Esophagus muscularis mucosa (tissue), 4 donors: Measurements from ENCODE around the gene KCTD14. TPM values are rescaled to one million over a fixed set of nuclear protein-coding genes. Genes with fewer than 3 reads are reported as not detected.
A peak's percentile ranks its signal among the peaks of the same experiment; 100 is the strongest.
"Not testable (repeated sequence)": the region's sequence is repeated elsewhere in the genome, so short reads cannot be mapped to it uniquely, and the experiment has no call there.

Experiments used
- DNase-seq: peaks from one replicate; pipeline ENCODE4 v3.0.0-alpha.2; 2017; ENCODE audit errors: extremely low spot score
- H3K27ac ChIP-seq, 4 donors: fragments of 200-600 bp; sonication (generic); replicated peaks in 1 of 4; 1 replicate in 3 of 4; 2 replicates in 1 of 4; pipeline ENCODE4 v1.5.1; 2016 to 2019; ENCODE audit warnings: mild to moderate bottlenecking in 1 of 4
- H3K27me3 ChIP-seq, 4 donors: fragments of 200-600 bp; sonication (generic); one replicate each; pipeline versions ENCODE4 v1.5.1 to v1.6.0; 2016 to 2019
- H3K36me3 ChIP-seq, 4 donors: fragments of 200-600 bp; sonication (generic); one replicate each; pipeline ENCODE4 v1.5.1; 2016 to 2019
- H3K4me1 ChIP-seq, 4 donors: fragments of 200-600 bp; sonication (generic); one replicate each; pipeline ENCODE4 v1.5.1; 2016 to 2019
- H3K4me3 ChIP-seq, 4 donors: fragments of 200-600 bp; sonication (generic); 1 replicate in 2 of 4; 2 replicates in 2 of 4; pipeline ENCODE4 v1.5.1; 2016 to 2019; ENCODE audit warnings: mild to moderate bottlenecking in 4 of 4, moderate library complexity in 1 of 4
- H3K9me3 ChIP-seq, 4 donors: fragments of 200-600 bp; sonication (generic); 1 replicate in 3 of 4; 2 replicates in 1 of 4; pipeline ENCODE4 v1.5.1; 2016 to 2019
- CTCF ChIP-seq, 3 experiments: fragments of 200-600 bp in 2 of 3; fragments of 450-650 bp in 1 of 3; sonication (generic) in 2 of 3; IDR thresholded peaks; one replicate each; pipeline ENCODE4 v1.5.1; 2017 to 2019; ENCODE audit warnings: antibody characterized with exemption in 3 of 3, mild to moderate bottlenecking in 2 of 3, moderate library complexity in 1 of 3
- EP300 ChIP-seq: sonication (generic); formaldehyde crosslinking; IDR thresholded peaks from one replicate; pipeline ENCODE4 v1.6.1; 2017; ENCODE audit warnings: antibody characterized with exemption
- POLR2A ChIP-seq: fragments of 450-650 bp; IDR thresholded peaks from one replicate; pipeline ENCODE4 v1.6.1; 2017; ENCODE audit warnings: antibody characterized with exemption, moderate library complexity, mild to moderate bottlenecking, low read depth
- POLR2AphosphoS5 ChIP-seq, 2 donors: sonication (generic); formaldehyde crosslinking; IDR thresholded peaks; one replicate each; pipeline ENCODE4 v1.6.1; 2017; ENCODE audit warnings: antibody characterized with exemption in 2 of 2
- WGBS: methylation state at CpG from one replicate; pipeline ENCODE4 v1.1.5; 2018; 5-methylcytosine and 5-hydroxymethylcytosine counted together
- intact Hi-C: fragments of 100-400 bp; cut with DNase I; formaldehyde crosslinking; loops from one replicate; pipeline ENCODE4 v1.15.1; 2023
- total RNA-seq, 4 donors: library from RNA; depleted of rRNA; stranded (reverse); fragments of >200 nt; gene quantifications; one replicate each; pipeline versions ENCODE4 v1.1.0 to v1.2.1, GENCODE V29; 2016

Gene KCTD14
- total RNA-seq, 4 donors from 2014 or later: 0.83 to 2.6 (median 1.3) TPM

GRCh38 chr11:77999446-78000030 is 23.5 kb downstream of the KCTD14 start:
- H3K9me3 ChIP-seq: no peaks in the 10 kb centered on the region
- no peak for DNase-seq
- H3K27me3 ChIP-seq: no peaks in the 10 kb centered on the region
- WGBS: 100% methylated on average over 1 of the region's 1 CpG
- H3K36me3 ChIP-seq: no peaks in the 10 kb centered on the region
- no peak overlapping the region for H3K27ac ChIP-seq
- TF ChIP-seq POLR2A: no peak
- TF ChIP-seq EP300: no peak
- no peak for TF ChIP-seq CTCF (IDR thresholded peaks at IDR 0.05)
- TF ChIP-seq POLR2AphosphoS5 (IDR thresholded peaks at IDR 0.05): no peak
- intact Hi-C loops: loop anchor here (10.0 kb wide), 1 partner anchor 175 kb away; the partner anchor contains the start of genes AAMDC and RSF1
- H3K4me1 ChIP-seq: peaks cover 3 to 7% (median 6%) of the 10 kb centered on the region in 4 donors
- no peak overlapping the region for H3K4me3 ChIP-seq

- intact Hi-C loops: loop anchor here (2.0 to 10.0 kb wide), 2 partner anchors 52 to 170 kb away; partner anchors contain the start of genes AAMDC and RSF1
- Histone ChIP-seq H3K4me3 (peak within 1 kb of the TSS; percentile 59 to 78 (median 70)), H3K27me3 (no peaks in the 10 kb centered on the region), H3K27ac (peak within 1 kb of the TSS; percentile 81 to 89 (median 85)), H3K4me1 (peaks cover 18 to 27% (median 21%) of the 10 kb centered on the region in 4 donors), H3K36me3 (peaks cover 0 to 17% (median 14%) of the 10 kb centered on the region in 4 donors), H3K9me3 (no peaks in the 10 kb centered on the region)
- TF ChIP-seq POLR2A (no peak), EP300 (peak; percentile 43), POLR2AphosphoS5 (IDR thresholded peaks at IDR 0.05) (peak; percentile 80 to 92), CTCF (IDR thresholded peaks at IDR 0.05) (peak in 1 of 3 experiments; percentile 20)
- WGBS: 0% methylated on average over 46 of the region's 47 CpGs
- peak; percentile 99 for DNase-seq
Observed at GRCh38 chr11:77994434-77995362, 28.4 kb downstream of the KCTD14 start, which contains the start of gene INTS4. Gene INTS4 (minus strand): TSS chr11:77994668. CDS start chr11:77994643, 25 bp downstream.

- Histone ChIP-seq H3K9me3 (no peaks in the 10 kb centered on the region), H3K36me3 (peaks cover 0 to 24% (median 22%) of the 10 kb centered on the region in 4 donors), H3K4me1 (peaks cover 18 to 27% (median 21%) of the 10 kb centered on the region in 4 donors), H3K27me3 (no peaks in the 10 kb centered on the region), H3K4me3 (peak overlapping the region; percentile 59 to 78 (median 70)), H3K27ac (peak overlapping the region; percentile 81 to 89 (median 85))
- no peak for DNase-seq
- 10% methylated on average over 11 of the region's 11 CpGs for WGBS
- TF ChIP-seq EP300 (no peak), POLR2A (no peak), POLR2AphosphoS5 (IDR thresholded peaks at IDR 0.05) (no peak), CTCF (IDR thresholded peaks at IDR 0.05) (no peak)
- intact Hi-C loops: loop anchor here (2.0 to 10.0 kb wide), 2 partner anchors 53 to 169 kb away; partner anchors contain the start of genes AAMDC and RSF1
Observed at GRCh38 chr11:77993902-77994301, 29.2 kb downstream of the KCTD14 start.

GRCh38 chr11:77990981-77991380 is 32.1 kb downstream of the KCTD14 start:
- 92% methylated on average over 5 of the region's 5 CpGs for WGBS
- Histone ChIP-seq H3K27ac (no peak overlapping the region), H3K27me3 (no peaks in the 10 kb centered on the region), H3K9me3 (no peaks in the 10 kb centered on the region), H3K4me1 (peaks cover 18 to 27% (median 21%) of the 10 kb centered on the region in 4 donors), H3K36me3 (peaks cover 13 to 53% (median 40%) of the 10 kb centered on the region in 4 donors), H3K4me3 (no peak overlapping the region)
- DNase-seq: no peak
- TF ChIP-seq CTCF (IDR thresholded peaks at IDR 0.05): no peak
- no peak for TF ChIP-seq POLR2AphosphoS5 (IDR thresholded peaks at IDR 0.05)
- TF ChIP-seq EP300: no peak
- TF ChIP-seq POLR2A: no peak
- intact Hi-C loops: loop anchor here (10.0 kb wide), 1 partner anchor 166 kb away; the partner anchor contains the start of genes AAMDC and RSF1

- 95% methylated on average over 8 of the region's 8 CpGs for WGBS
- DNase-seq, intact Hi-C loops, H3K27ac ChIP-seq, H3K27me3 ChIP-seq, H3K4me3 ChIP-seq, H3K9me3 ChIP-seq, H3K4me1 ChIP-seq: not testable (repeated sequence)
- peaks cover 13 to 74% (median 46%) of the 10 kb centered on the region in 4 donors for H3K36me3 ChIP-seq
Observed at GRCh38 chr11:77986456-77986855, 36.6 kb downstream of the KCTD14 start.
